Colonic mucosa (tissue), 4 donors: ENCODE measurements around the gene ATXN1. TPM values are rescaled to one million over a fixed set of nuclear protein-coding genes. Genes with fewer than 3 reads are reported as not detected.

Experiments used
- DNase-seq: peaks from one replicate; pipeline ENCODE4 v3.0.0-alpha.2; 2020
- H3K27ac ChIP-seq: fragments of 200-600 bp; one replicate; pipeline ENCODE4 v1.8.0; 2021
- H3K27me3 ChIP-seq: fragments of 200-600 bp; one replicate; pipeline ENCODE4 v1.8.0; 2021
- H3K36me3 ChIP-seq: fragments of 200-600 bp; one replicate; pipeline ENCODE4 v1.8.0; 2021
- H3K4me1 ChIP-seq: fragments of 200-600 bp; one replicate; pipeline ENCODE4 v1.8.0; 2021; ENCODE audit warnings: mild to moderate bottlenecking
- H3K4me3 ChIP-seq: fragments of 200-600 bp; one replicate; pipeline ENCODE4 v1.8.0; 2021
- H3K9ac ChIP-seq, 2 donors: one replicate each; pipeline ENCODE4 v1.7.0; 2013; ENCODE audit warnings: control low read depth in 2 of 2, low read depth in 2 of 2, low read length in 2 of 2
- H3K9me3 ChIP-seq: fragments of 200-600 bp; one replicate; pipeline ENCODE4 v1.8.0; 2021
- CTCF ChIP-seq: fragments of 200-600 bp; IDR thresholded peaks from one replicate; pipeline ENCODE4 v1.8.0; 2022; ENCODE audit warnings: antibody characterized with exemption, mild to moderate bottlenecking
- intact Hi-C: fragments of 100-400 bp; cut with DNase I; formaldehyde crosslinking; loops from one replicate; pipeline ENCODE4 v1.14.1; 2022
- total RNA-seq, 2 donors: library from RNA; stranded (reverse); fragmentation: NEBNext Ultra II Directional in 1 of 2; extraction: Animal tissue kit (Norgen Biotek cat#: 25700) in 1 of 2; gene quantifications; one replicate each; pipeline ENCODE4 v1.2.1, GENCODE V29; 2021
- donor health status: healthy.
- donor health status: DM: no; HTN: no; CAD: no.
- donor health status: DM: no; HTN: no; CAD: no.

Gene ATXN1
- total RNA-seq, 2 donors from 2014 or later: 24.5 to 41.9 TPM

GRCh38 chr6:16295060-16295459, 466.2 kb downstream of the ATXN1 start:
- H3K4me3 ChIP-seq: no peak overlapping the region
- no peaks in the 10 kb centered on the region for H3K9me3 ChIP-seq
- H3K27ac ChIP-seq: no peak overlapping the region
- TF ChIP-seq CTCF: no peak
- no peaks in the 10 kb centered on the region for H3K36me3 ChIP-seq
- H3K9ac ChIP-seq: no peak overlapping the region
- DNase-seq: no peak
- intact Hi-C loops: no loop called here
- no peaks in the 10 kb centered on the region for H3K4me1 ChIP-seq
- H3K27me3 ChIP-seq: no peaks in the 10 kb centered on the region

GRCh38 chr6:16294371-16294770, 466.9 kb downstream of the ATXN1 start:
- Histone ChIP-seq H3K27me3 (no peaks in the 10 kb centered on the region), H3K9ac (no peak overlapping the region), H3K9me3 (no peaks in the 10 kb centered on the region), H3K4me1 (no peaks in the 10 kb centered on the region), H3K27ac (no peak overlapping the region), H3K36me3 (no peaks in the 10 kb centered on the region), H3K4me3 (no peak overlapping the region)
- no peak for DNase-seq
- intact Hi-C loops: no loop called here
- no peak for TF ChIP-seq CTCF

- H3K9ac ChIP-seq: no peak overlapping the region
- no peak for TF ChIP-seq CTCF
- no peak for DNase-seq
- no peak overlapping the region for H3K27ac ChIP-seq
- intact Hi-C loops: no loop called here
- no peaks in the 10 kb centered on the region for H3K27me3 ChIP-seq
- H3K9me3 ChIP-seq: no peaks in the 10 kb centered on the region
- H3K36me3 ChIP-seq: no peaks in the 10 kb centered on the region
- no peak overlapping the region for H3K4me3 ChIP-seq
- no peaks in the 10 kb centered on the region for H3K4me1 ChIP-seq
These were observed 468.3 kb downstream of the ATXN1 start for GRCh38 chr6:16292942-16293341.

- no peaks in the 10 kb centered on the region for H3K9me3 ChIP-seq
- no peak for TF ChIP-seq CTCF
- intact Hi-C loops: no loop called here
- H3K27ac ChIP-seq: no peak overlapping the region
- no peak overlapping the region for H3K9ac ChIP-seq
- no peaks in the 10 kb centered on the region for H3K4me1 ChIP-seq
- no peaks in the 10 kb centered on the region for H3K36me3 ChIP-seq
- H3K27me3 ChIP-seq: no peaks in the 10 kb centered on the region
- no peak for DNase-seq
- no peak overlapping the region for H3K4me3 ChIP-seq
These were observed 468.8 kb downstream of the ATXN1 start for GRCh38 chr6:16292432-16292831.

- TF ChIP-seq CTCF: no peak
- no peaks in the 10 kb centered on the region for H3K9me3 ChIP-seq
- intact Hi-C loops: no loop called here
- DNase-seq: no peak
- no peak overlapping the region for H3K4me3 ChIP-seq
- H3K9ac ChIP-seq: no peak overlapping the region
- no peaks in the 10 kb centered on the region for H3K27me3 ChIP-seq
- H3K36me3 ChIP-seq: no peaks in the 10 kb centered on the region
- no peaks in the 10 kb centered on the region for H3K4me1 ChIP-seq
- H3K27ac ChIP-seq: no peak overlapping the region
These were observed 469.5 kb downstream of the ATXN1 start for GRCh38 chr6:16291739-16292138.

- Histone ChIP-seq H3K4me1 (no peaks in the 10 kb centered on the region), H3K27ac (no peak overlapping the region), H3K4me3 (no peak overlapping the region), H3K27me3 (no peaks in the 10 kb centered on the region), H3K36me3 (no peaks in the 10 kb centered on the region), H3K9ac (no peak overlapping the region), H3K9me3 (no peaks in the 10 kb centered on the region)
- intact Hi-C loops: no loop called here
- DNase-seq: no peak
- no peak for TF ChIP-seq CTCF
These were observed 473.1 kb downstream of the ATXN1 start for GRCh38 chr6:16288163-16288562.
